ENCODE data around the gene IGFL1.
"Not testable (repeated sequence)": the region's sequence is repeated elsewhere in the genome, so short reads cannot be mapped to it uniquely, and the experiment has no call there.

Gene IGFL1

DNA sequence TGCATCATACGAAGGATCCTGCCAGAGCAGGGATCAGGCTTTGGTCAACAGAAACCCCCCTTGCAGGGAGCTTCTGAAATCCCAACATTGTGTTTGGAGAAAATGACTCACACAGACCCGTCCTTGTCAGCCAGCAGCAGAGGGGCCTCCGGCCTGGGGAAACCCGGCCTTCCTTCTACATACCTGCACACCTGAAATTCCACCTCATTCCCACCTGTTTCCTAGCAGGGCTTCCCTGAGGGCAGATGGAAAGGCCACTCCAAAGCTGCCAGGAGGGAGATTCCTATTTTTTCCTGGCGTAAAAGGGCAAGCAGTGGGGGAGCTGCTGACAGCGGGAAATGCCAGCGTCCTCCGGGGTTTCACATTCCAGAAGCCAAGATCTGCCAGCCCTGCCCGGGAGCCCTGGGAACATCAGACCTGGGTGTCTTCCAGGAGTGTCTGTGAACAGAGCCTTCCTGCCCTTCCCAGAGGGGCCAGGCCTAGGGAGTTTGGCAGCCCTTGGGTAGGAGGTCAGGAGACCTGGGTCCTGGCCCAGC is 3.0 kb upstream of the IGFL1 start:
- no peak for DNase-seq

DNA sequence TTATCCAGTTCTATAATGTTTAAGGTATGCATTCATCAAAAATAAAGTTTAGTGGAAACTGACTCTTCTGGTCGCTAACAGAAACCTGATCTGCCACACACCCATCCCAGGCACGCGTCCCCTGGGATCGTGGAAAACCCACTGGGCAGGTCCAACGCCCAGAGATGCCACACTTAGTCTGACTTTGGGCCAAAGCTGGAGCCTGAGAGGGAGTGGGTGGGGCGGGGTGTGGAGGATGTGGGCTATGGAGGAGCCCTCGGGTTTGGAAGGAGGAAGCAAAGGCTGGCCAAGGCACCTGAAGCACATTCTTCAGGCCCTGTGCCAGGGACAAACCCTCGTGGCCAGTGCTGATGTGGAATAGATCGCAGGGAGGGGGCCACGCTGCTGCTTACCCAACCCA is 2.5 kb downstream of the IGFL1 start:
- DNase-seq, result no peak

DNA sequence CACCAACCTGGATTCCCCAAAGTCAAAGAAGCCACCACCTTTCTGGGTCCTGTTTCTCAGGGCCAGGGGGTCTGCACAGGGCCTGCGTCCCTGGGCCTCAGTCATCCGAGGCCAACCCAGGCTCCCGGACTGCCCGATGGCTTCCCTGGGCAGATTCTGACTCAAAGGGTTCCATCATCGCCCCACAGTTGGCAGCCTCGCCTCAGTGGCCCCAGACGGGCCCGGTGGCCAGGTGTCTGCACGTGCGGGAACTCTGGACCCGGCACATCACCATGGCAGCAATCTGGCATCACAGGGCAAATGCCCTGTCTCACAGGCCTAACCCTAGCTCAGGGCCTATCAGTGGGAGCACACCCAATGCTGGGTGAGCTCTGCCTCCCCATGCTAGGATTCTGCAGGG is 2.9 kb downstream of the IGFL1 start:
- no peak for DNase-seq

DNA sequence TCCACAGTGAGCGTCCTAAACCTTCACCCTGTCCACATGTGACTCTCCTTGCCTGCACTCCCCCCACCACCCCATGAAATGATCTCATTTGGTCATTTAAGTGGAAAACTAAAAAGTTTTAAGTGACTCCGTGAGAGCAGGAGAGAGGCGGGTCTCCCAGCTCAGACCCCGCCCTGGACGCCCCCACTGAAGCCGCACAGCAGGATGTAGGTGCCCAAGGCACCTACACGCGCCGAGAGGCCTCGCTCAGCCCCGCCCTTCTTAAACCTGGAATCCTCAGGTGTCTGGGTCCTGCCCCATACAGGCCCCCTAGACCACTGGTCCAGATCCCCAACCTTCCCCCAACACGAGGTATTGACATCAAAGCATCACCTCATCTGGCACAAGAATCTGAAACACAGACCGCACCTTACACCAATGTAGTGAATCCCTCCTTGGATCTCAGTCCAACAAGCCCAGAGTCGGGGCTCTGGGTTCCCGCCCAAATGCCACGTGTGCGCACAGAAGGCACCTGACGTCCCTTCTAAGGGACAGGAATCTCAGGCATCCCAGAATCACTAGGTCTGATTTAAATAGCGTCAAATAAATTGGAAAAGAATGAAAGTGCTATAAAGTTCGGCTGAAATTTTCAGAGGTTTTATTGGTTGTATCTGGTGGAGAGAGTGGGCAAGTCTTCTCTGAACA is 3.5 kb downstream of the IGFL1 start:
- no peak for DNase-seq

DNA sequence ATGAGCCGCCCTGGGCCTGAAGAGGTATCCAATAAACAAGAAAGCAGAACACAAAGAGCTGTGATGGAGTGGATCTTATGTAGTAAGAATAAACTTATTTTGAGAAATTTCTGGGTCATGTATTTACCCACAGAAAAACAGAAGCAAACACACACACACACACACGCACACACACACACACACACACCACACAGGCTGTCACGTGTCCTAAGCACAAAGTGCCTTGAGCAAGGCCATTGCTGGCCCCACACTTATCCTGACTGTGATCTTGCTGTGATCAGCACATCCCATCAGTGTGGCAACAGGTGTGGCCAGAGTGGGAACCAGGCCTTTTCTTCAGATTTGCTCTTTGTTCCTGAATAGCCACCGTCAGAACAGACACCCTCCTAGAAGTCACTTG is 4.3 kb downstream of the IGFL1 start:
- DNase-seq, result not testable (repeated sequence)

DNA sequence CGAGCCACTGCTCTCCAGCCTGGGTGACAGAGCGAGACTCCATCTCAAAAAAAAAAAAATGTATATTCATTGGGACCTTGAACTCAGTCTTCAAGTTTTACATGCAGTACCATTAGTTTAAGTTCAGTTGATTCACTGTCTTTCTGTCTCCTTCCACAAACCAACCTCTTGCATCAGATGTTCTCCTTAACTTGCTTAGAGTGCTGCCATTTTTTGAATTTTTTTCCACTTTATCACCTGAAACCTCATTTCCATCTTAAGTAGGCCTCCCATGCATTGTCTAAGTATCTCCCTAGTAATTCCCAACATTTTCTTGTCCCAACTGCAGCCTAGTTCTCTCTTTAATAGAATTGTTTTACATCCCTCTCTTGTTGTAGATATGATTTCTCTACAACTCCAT is 8.6 kb downstream of the IGFL1 start:
- DNase-seq, result not testable (repeated sequence)

DNA sequence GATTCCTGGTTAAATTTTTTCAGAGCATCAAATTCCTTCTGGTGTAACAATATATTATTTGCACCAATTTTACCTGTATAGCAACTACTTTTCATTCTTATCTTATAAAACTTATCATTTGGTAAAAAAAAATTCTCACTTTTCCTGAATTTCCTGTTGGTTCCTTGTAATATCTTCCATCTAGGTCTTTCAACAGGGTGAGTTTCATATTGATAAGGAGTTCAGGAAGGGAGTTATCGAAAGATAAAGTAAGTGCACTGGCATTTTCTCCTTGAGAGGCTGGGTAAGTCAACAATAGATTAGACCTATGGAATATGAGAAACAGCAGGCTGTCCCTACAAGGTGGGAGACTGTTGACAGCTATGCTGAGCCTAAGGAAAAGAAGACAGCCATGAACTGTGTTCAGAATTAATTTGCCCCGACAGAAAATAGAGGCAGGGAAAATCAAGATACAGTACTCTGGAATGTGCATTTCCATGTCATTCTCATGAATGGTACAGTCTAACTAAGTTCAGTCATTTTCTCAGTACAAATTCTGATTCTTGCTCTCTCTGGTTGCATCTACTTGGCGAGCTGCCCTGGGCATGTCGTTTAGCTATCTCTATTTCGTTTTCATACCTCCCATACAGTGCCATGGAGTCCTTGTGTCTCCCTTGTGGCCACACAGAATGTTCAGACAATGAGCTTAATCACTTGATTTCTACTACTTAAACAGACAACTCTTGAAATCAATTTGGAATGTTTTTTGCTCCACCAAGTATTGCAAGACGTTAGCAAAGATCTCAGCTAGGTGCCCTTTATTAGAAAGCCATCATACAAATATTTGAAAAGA is 9.9 kb downstream of the IGFL1 start:
- DNase-seq, result no peak

DNA sequence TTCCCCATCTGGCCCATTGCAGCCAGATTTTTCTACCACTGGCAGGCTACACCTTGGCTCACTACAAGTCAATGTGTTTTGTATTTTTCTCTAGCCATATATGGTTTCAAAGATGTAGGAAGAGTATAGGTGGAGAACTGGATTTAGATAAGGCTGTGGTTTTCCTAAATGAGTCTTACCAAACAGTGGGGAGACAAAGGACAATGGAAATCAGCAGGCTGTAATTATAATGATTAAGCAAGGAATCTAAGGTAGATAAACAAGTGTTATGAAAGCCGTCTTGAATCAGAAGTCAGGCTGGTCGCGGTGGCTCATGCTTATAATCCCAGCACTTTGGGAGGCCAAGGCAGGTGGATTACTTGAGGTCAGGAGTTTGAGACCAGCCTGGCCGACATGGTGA is 11.2 kb downstream of the IGFL1 start:
- DNase-seq, result no peak

DNA sequence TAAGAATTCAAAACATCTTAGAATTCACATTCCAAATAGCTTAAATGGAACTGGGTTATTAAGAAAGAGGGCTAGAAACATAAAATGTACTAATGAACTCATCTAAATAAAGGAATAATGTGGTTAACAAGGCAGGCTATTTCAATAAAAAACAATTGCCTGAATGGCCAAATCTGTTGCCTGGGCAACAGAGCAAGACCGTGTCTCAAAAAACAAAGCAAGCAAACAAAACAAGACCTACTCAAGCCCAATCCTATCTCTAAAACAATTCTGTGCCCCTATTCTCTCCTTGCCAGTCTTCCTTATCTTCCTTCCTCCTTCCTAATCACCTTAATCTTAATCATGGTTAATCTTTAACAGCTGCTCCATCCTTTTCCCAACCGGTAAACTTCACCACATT is 12.1 kb downstream of the IGFL1 start:
- DNase-seq, result no peak

DNA sequence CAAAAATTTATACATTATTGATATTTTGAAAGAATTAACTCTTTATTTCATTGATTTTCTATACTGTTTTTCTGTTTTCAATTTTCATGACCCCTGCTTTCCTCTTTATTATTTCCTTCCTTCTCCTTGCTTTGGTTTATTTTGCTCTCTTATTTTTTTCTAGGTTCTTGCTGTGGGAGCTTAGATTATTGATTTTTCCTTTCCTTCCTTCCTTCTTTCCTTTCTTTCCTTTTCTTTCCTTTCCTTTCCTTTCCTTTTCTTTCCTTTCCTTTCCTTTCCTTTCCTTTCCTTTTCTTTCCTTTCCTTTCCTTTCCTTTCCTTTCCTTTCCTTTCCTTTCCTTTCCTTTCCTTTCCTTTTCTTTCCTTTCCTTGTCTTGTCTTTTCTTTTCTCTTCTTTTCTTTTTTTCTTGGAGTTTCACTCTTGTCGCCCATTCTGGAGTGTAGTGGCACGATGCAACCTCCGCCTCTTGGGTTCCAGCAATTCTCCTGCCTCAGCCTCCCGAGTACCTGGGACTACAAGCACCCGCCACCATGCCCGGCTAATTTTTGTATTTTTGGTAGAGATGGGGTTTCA is 13.6 kb downstream of the IGFL1 start:
- DNase-seq, result not testable (repeated sequence)

DNA sequence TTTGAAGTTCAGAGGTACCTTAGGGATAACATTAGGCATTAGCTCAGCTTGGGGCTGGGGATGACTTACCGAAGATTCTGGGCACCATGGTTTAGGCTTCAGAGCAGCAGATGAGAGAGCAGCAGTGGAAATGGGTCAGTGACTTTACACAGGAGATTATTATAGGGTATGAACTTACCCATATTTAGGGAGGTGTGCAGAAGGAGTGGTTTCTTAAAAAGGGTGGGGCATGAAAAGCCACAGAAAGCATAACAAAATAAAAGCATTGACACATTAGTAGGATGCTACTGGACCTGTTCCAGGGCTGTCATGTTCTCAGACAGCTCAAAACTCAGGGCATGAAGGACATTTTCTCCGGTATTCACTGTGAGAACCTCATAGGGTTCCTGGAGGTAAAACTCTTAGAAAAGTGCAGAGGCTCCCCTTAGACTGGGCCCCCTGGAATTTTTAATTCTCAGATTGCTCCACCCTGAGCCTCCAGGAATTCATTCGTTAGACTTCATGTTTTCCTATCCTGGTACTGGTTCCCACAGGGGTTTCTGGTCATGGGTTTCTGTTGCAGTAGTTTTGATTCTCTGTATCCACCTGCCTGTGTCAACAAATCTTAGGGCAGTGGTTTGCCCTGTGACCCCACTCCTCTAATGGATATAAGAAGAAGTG is 20.7 kb downstream of the IGFL1 start:
- DNase-seq, result no peak

DNA sequence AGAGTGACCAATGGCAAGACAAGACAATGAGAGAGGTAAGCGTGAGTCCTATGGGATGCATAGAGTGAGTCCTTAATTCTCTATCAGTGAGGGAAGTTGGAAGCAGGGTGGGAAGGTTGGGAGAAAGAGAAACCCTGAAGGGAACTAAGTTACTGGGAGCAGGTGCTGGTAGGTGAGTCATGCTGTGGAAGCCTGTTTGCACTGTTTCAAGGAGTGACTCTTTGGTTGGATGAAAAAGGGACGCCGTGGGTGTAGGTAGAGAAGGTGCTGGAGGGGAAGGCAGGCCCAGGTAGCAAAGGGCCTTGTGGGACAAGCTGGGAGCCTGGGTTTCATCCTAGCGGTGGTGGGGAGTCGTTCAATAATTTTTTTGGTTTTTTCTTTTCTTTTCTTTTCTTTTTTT is 21.9 kb downstream of the IGFL1 start:
- no peak for DNase-seq

DNA sequence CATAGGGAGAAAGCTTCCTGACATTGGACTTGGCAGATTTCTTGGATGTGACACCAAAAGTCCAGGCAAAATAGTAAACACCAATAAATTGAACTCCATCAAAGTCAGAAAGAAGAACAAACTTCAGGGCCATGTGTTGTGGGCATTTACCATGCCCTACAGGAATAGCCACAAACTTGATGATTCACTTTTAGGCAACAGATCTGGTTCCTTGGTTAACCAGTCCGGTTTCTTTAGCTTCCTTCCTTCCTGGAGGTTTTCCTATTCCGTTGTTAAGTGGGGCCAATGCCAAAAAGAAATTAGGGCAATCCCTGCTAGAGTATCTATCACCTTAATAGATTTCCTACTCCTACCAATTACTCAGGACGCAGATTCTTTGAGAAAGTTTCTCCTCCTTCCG is 25.2 kb downstream of the IGFL1 start:
- DNase-seq, result no peak

DNA sequence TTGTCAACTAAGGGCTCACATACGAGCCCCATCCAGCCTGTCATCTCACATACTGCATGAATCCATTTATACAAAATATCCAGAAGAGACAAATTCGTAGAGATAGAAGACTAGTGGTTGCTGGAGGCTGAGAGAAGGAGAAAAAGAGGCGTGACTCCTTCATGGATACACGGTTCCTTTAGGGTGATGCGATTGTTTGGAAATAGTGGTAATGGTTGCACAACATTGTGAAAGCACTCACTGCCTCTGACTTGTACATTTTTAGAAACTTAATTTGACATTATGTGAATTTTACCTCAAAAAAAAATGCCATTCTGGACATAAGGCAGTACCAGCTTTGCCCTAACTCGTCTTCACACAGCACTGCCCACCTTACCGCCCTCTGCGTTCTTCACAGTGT is 27.3 kb downstream of the IGFL1 start:
- no peak for DNase-seq

DNA sequence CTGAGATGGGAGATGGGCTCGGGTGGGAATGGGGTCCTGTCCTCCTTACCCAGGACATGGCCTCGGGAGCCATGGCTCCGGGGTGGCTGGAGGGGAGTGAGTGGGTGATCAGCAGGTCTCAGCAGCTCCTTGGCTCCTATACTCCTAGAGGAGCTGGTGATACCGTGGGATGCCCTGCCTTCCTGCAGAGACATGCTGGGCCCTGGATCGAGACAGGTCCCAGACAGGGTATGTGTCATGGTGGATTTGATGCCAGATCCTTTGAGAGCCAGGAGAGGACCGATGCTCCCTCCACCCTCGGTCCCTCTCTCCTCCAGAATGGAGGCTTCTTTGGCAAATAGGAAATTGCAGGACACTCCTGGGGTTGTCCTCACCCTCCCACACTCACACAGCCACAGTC is 32.0 kb downstream of the IGFL1 start:
- not testable (repeated sequence) for DNase-seq

DNA sequence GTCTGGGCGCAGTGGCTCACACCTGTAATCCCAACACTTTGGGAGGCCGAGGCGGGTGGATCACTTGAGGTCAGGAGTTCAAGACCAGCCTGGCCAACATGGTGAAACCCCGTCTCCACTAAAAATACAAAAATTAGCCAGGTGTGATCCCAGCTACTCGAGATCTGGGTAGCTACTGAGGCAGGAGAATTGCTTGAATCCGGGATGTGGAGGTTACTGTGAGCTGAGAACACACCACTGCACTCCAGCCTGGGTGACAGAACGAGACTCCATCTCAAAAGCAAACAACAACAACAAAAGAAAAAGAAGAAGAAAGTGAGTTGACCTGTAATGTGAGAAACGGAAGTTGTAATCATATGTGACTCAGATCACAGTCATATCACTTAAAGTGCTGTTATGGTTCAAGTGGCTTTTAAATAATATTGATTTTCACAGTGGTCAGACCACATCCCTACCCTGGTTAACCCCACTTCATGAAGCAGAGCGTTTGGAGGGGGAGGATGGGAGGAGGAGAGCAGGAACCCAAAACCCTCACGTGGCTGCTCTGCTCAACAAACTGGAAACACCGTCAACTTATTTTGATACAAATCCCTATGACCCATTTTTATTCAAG is 33.2 kb downstream of the IGFL1 start:
- DNase-seq, result peak; percentile 53

DNA sequence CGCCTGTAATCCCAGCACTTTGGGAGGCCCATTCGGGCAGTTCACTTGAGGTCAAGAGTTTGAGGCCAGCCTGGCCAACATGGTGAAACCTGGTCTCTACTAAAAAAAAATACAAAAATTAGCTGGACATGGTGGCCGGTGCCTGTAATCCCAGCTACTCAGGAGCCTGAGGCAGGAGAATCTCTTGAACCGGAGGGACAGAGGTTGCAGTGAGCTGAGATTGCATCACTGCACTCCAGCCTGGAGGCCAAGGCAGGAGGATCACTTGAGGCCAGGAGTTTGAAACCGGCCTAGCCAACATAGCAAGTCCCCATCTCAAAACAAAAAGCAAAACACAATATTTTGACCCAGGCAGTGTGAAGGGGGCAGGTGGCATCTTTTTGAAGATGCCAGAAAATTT is 35.3 kb downstream of the IGFL1 start:
- DNase-seq, result not testable (repeated sequence)

DNA sequence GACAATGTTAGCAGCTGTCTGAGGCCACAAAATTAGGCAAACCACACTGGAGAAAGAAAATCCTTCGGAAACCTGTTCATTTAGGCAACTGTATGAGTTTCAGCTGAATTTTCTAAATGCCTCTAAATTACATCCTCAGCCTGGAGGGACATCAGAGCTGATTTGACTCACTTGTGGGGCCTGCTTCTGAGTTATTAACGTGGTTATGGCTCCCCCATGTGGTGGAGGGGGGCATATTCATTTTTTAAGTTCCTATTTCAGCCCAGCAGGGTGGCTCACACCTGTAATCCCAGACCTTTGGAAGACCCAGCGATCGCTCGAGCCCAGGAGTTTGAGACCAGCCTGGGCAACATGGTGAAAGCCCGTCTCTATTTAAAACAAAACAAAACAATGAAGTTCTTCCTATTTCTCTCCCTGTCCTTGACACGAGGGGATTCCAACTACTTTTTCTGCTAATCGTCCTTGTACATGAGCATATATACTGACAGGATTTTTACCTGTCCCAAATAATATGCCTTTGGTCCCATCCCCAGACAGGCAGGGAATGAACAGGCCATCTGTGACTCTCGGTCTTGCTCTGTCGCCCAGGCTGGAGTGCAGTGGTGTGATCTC is 35.8 kb downstream of the IGFL1 start:
- DNase-seq, result peak; percentile 72

DNA sequence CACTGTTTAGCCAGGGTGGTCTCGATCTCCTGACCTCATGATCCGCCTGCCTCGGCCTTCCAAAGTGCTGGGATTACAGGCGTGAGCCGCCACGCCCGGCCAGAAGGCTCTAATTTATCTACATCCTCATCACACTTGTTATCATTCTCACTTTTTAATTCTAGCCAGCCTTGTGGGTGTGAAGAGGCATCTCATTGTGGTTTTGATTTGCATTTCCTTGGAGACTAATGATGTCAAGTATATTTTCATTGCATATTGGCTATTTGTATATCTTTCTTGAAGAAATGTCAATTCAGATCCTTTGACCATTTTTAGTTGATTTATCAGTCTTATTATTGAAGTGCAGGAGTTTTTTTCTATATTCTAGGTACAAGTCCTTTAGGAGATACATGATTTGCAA is 39.6 kb downstream of the IGFL1 start:
- no peak for DNase-seq

DNA sequence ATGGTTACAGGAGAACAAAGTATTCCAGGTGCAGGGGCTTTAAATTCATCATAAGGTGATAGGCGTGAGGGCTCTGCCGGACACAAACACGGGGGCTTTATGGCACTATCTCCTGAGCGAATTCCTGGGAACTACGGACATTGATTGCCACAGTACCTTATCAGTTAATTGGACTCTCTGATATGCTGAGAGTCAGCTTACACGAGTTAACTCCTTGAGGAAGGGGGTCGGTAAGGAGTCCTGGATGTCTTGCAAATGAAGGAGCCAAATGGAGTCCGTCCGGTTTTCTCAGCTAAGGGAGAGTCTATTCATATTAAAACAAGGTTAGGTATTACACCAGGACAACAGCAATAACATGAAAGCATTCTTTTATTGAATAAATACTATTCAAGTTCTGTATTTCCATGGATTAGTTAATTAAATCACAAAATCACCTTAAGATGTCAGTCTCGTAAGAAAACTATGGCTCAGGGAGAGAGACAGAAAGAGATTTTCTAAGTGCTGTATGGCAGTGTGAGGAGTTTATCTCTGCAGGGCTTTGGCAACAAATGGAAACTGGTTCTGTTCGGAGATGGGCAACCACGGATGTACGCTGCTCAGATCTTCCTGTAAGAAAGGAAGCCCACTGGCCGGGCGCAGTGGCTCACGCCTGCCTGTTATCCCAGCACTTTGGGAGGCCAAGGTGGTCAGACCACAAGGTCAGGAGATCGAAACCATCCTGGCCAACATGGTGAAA is 41.1 kb downstream of the IGFL1 start:
- no peak for DNase-seq

DNA sequence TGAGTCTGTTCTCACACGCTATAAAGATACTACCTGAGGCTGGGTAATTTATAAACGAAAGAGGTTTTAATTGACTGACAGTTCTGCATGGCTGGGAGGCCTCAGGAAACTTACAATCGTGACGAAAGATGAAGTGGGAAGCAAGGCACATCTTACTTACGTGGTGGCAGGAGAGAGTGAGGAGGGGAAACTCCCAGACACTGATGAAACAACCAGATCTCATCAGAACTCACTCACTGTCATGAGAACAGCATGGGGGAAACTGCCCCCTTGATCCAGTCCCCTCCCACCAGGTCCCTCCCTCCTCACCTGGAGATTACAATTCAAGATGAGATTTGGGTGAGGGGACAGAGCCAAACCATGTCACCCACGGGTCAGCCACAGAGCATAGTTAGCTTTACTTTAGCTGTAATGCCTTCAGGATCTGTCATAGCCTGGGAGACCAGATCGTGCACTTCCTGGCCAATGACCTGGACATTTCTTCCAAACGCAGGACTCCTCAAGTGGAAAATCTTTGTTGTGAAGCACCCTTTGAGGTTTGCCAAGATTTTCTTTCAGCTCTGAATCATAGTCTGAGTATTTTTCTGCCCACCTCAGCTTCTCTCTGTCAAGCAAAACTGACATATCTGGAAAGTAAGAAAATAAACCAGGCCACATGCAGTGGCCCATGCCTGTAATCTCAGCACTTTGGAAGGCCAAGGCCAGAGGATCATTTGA is 42.1 kb downstream of the IGFL1 start:
- DNase-seq, result no peak

All from CD4-positive, alpha-beta T cell treated with Interleukin-6 for 4 hours (primary cell).